Fibroblast of lung (primary cell): Measurements from ENCODE around the gene NEO1. TPM values are rescaled to one million over a fixed set of nuclear protein-coding genes. Genes with fewer than 3 reads are reported as not detected.
A peak's percentile ranks its signal among the peaks of the same experiment; 100 is the strongest.

Source experiments
- DNase-seq, 2 donors: peaks; one replicate each; pipeline versions ENCODE4 v3.0.0 to v3.0.0-alpha.2; 2010; ENCODE audit warnings: low read depth in 2 of 2
- H2AFZ ChIP-seq: 2 replicates; pipeline ENCODE4 v1.5.1; 2012; ENCODE audit warnings: low read length, control low read depth, inconsistent platforms
- H3K27ac ChIP-seq: 2 replicates; pipeline ENCODE4 v1.5.1; 2011; ENCODE audit warnings: low read length, control low read depth; ENCODE audit not compliant: insufficient read depth
- H3K27me3 ChIP-seq: 2 replicates; pipeline ENCODE4 v1.5.1; 2011; ENCODE audit warnings: mild to moderate bottlenecking, low read length; ENCODE audit not compliant: control insufficient read depth, insufficient read depth
- H3K36me3 ChIP-seq: 2 replicates; pipeline ENCODE4 v1.5.1; 2011; ENCODE audit warnings: low read length; ENCODE audit not compliant: control insufficient read depth, insufficient read depth
- H3K4me1 ChIP-seq: 2 replicates; pipeline ENCODE4 v1.5.1; 2011; ENCODE audit warnings: low read length; ENCODE audit not compliant: control insufficient read depth, insufficient read depth; ENCODE audit errors: extremely low read depth
- H3K4me2 ChIP-seq: 2 replicates; pipeline ENCODE4 v1.5.1; 2011; ENCODE audit warnings: low read length, control low read depth; ENCODE audit not compliant: insufficient read depth; ENCODE audit errors: extremely low read depth
- H3K4me3 ChIP-seq, 4 experiments: fragments of 200-600 bp in 1 of 4; sonication (generic) in 1 of 4; replicated peaks in 1 of 4; 2 replicates each; pipeline ENCODE4 v1.5.1; 2011 to 2016; ENCODE audit warnings: low read length in 4 of 4, low read depth in 3 of 4, mild to moderate bottlenecking in 3 of 4, control low read depth in 2 of 4, inconsistent platforms in 1 of 4, mixed read lengths in 1 of 4; ENCODE audit not compliant: insufficient read depth in 1 of 4; ENCODE audit errors: control extremely low read depth in 1 of 4
- H3K79me2 ChIP-seq: 2 replicates; pipeline ENCODE4 v1.5.1; 2012; ENCODE audit warnings: mild to moderate bottlenecking, low read length, inconsistent platforms; ENCODE audit not compliant: control insufficient read depth, insufficient read depth
- H3K9ac ChIP-seq: 2 replicates; pipeline ENCODE4 v1.5.1; 2011; ENCODE audit warnings: mild to moderate bottlenecking, low read length, control low read depth; ENCODE audit not compliant: insufficient read depth
- H3K9me3 ChIP-seq: 2 replicates; pipeline ENCODE4 v1.5.1; 2012; ENCODE audit warnings: low read depth, low read length; ENCODE audit not compliant: control insufficient read depth, insufficient read depth
- H4K20me1 ChIP-seq: 2 replicates; pipeline ENCODE4 v1.5.1; 2011; ENCODE audit warnings: low read length; ENCODE audit not compliant: control insufficient read depth, insufficient read depth; ENCODE audit errors: extremely low read depth
- CTCF ChIP-seq, 2 donors: IDR thresholded peaks in 1 of 2; conservative IDR thresholded peaks in 1 of 2; 1 replicate in 1 of 2; 2 replicates in 1 of 2; pipeline ENCODE4 v1.5.1; 2011 to 2012; ENCODE audit warnings: low read length in 2 of 2, control low read depth in 1 of 2, inconsistent platforms in 1 of 2, low read depth in 1 of 2, mild to moderate bottlenecking in 1 of 2
- EZH2 ChIP-seq: IDR thresholded peaks from 2 replicates; pipeline ENCODE4 v1.5.1; 2012; ENCODE audit warnings: low read length, control low read depth, mild to moderate bottlenecking; ENCODE audit errors: missing control alignments
- polyA plus RNA-seq, 2 donors: library from polyadenylated mRNA; depleted of rRNA in 1 of 2; stranded (reverse) in 1 of 2; unstranded in 1 of 2; fragments of >200 nt; gene quantifications; 2 replicates each; pipeline ENCODE4 v1.2.1, GENCODE V29; 2011 to 2012; ENCODE audit warnings: missing spikeins in 1 of 2
- total RNA-seq: library from RNA; depleted of rRNA; stranded (reverse); fragments of >200 nt; gene quantifications from 2 replicates; pipeline ENCODE4 v1.2.1, GENCODE V29; 2014

The NEO1 gene
- total and polyA plus RNA-seq, 2 donors (not counting 1 experiment from before 2014, with no cell fraction given), result 6.2 to 19.3 TPM

GRCh38 chr15:73010154-73011152, 41.8 kb upstream of the NEO1 start:
- H3K9ac ChIP-seq, result no peak overlapping the region
- no peak for DNase-seq
- no peaks in the 10 kb centered on the region for H4K20me1 ChIP-seq
- TF ChIP-seq EZH2 (no peak), CTCF (conservative IDR thresholded peaks at IDR 0.05 in 1 of 2, IDR thresholded peaks at IDR 0.05 in 1 of 2; ENCODE audit: low read depth in 1 of 2, low read length in 2 of 2) (no peak)
- no peak overlapping the region for H3K27ac ChIP-seq
- H3K4me3 ChIP-seq, result no peak overlapping the region
- no peak overlapping the region for H2AFZ ChIP-seq
- H3K27me3 ChIP-seq, result no peaks in the 10 kb centered on the region
- no peaks in the 10 kb centered on the region for H3K4me1 ChIP-seq
- H3K4me2 ChIP-seq, result no peak overlapping the region
- H3K79me2 ChIP-seq, result no peaks in the 10 kb centered on the region
- H3K36me3 ChIP-seq, result no peaks in the 10 kb centered on the region
- H3K9me3 ChIP-seq, result no peaks in the 10 kb centered on the region

GRCh38 chr15:73014904-73015303, 37.4 kb upstream of the NEO1 start:
- H4K20me1 ChIP-seq, result no peaks in the 10 kb centered on the region
- no peak for DNase-seq
- no peak overlapping the region for H2AFZ ChIP-seq
- no peaks in the 10 kb centered on the region for H3K36me3 ChIP-seq
- no peak overlapping the region for H3K4me2 ChIP-seq
- H3K9me3 ChIP-seq, result no peaks in the 10 kb centered on the region
- no peak overlapping the region for H3K9ac ChIP-seq
- H3K27me3 ChIP-seq, result no peaks in the 10 kb centered on the region
- H3K79me2 ChIP-seq, result no peaks in the 10 kb centered on the region
- H3K4me1 ChIP-seq, result no peaks in the 10 kb centered on the region
- TF ChIP-seq EZH2 (no peak), CTCF (conservative IDR thresholded peaks at IDR 0.05 in 1 of 2, IDR thresholded peaks at IDR 0.05 in 1 of 2; ENCODE audit: low read depth in 1 of 2, low read length in 2 of 2) (no peak)
- no peak overlapping the region for H3K27ac ChIP-seq
- H3K4me3 ChIP-seq, result no peak overlapping the region

- no peaks in the 10 kb centered on the region for H3K79me2 ChIP-seq
- no peak overlapping the region for H3K27ac ChIP-seq
- DNase-seq, result no peak
- no peaks in the 10 kb centered on the region for H3K36me3 ChIP-seq
- no peak overlapping the region for H3K9ac ChIP-seq
- no peaks in the 10 kb centered on the region for H3K4me1 ChIP-seq
- no peaks in the 10 kb centered on the region for H3K9me3 ChIP-seq
- H3K4me3 ChIP-seq, result no peak overlapping the region
- H2AFZ ChIP-seq, result no peak overlapping the region
- H3K4me2 ChIP-seq, result no peak overlapping the region
- peak in 1 of 2 donors; percentile 1 for TF ChIP-seq CTCF (conservative IDR thresholded peaks at IDR 0.05 in 1 of 2, IDR thresholded peaks at IDR 0.05 in 1 of 2; ENCODE audit: low read depth in 1 of 2, low read length in 2 of 2)
- TF ChIP-seq EZH2, result no peak
- H4K20me1 ChIP-seq, result no peaks in the 10 kb centered on the region
- no peaks in the 10 kb centered on the region for H3K27me3 ChIP-seq
These were observed 36.8 kb upstream of the NEO1 start for GRCh38 chr15:73015493-73015892.
